Left colon (tissue), 2 donors: ENCODE results near the gene B4GALNT2. TPM values are rescaled to one million over a fixed set of nuclear protein-coding genes. Genes with fewer than 3 reads are reported as not detected.

ENCODE experiments used
- ATAC-seq: fragments of 200-7000 bp; cut with Tn5 transposase; one replicate; pipeline ENCODE4 v1.9.1; 2020; ENCODE audit warnings: mild to moderate bottlenecking, moderate library complexity
- DNase-seq, 2 donors: peaks; one replicate each; pipeline ENCODE4 v3.0.0-alpha.2; 2020
- intact Hi-C, 2 donors: fragments of 100-400 bp; cut with DNase I in 1 of 2; cut with micrococcal nuclease in 1 of 2; formaldehyde crosslinking; loops; one replicate each; pipeline versions ENCODE4 v1.11.2 to v1.14.0; 2022; cut with DNase I, micrococcal nuclease
- total RNA-seq, 2 donors: library from RNA; stranded (reverse); fragmentation: NEBNext Ultra II Directional; extraction: Animal tissue kit (Norgen Biotek cat#: 25700); gene quantifications; one replicate each; pipeline ENCODE4 v1.2.1, GENCODE V29; 2021
- donor health status: DM: no; HTN: no; CAD: no.
- donor health status: DM: yes; HTN: yes; CAD: no.

Gene B4GALNT2
- total RNA-seq, 2 donors from 2014 or later: 45.0 to 99.9 TPM

DNA sequence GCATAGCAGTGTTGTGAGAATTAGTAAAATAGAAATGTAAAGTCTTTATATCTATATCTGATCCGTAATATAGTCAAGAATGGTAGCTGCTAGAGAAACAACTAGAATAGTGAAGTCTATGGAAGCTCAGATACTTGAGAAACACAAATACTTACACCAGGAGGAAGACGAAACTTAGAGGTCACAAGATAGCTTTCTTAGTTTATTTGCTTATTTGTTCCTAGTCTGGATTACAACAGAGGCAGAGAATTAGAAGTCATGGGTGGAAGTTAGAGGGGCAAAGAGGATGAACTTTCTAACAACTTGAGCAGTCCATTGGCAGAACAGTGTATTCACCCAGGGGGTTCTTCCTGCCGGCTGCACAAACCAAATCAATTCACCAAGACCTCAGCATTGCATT is 64.0 kb downstream of the B4GALNT2 start:
- ATAC-seq (no peak), DNase-seq (no peak)
- intact Hi-C loops: no loop called here

- no peak for DNase-seq
- intact Hi-C loops: no loop called here
- no peak for ATAC-seq
These were observed 64.9 kb downstream of the B4GALNT2 start for GRCh38 chr17:49197346-49197998.

- ATAC-seq (no peak), DNase-seq (no peak)
- intact Hi-C loops: no loop called here
These were observed 65.6 kb downstream of the B4GALNT2 start for GRCh38 chr17:49198211-49198610.

DNA sequence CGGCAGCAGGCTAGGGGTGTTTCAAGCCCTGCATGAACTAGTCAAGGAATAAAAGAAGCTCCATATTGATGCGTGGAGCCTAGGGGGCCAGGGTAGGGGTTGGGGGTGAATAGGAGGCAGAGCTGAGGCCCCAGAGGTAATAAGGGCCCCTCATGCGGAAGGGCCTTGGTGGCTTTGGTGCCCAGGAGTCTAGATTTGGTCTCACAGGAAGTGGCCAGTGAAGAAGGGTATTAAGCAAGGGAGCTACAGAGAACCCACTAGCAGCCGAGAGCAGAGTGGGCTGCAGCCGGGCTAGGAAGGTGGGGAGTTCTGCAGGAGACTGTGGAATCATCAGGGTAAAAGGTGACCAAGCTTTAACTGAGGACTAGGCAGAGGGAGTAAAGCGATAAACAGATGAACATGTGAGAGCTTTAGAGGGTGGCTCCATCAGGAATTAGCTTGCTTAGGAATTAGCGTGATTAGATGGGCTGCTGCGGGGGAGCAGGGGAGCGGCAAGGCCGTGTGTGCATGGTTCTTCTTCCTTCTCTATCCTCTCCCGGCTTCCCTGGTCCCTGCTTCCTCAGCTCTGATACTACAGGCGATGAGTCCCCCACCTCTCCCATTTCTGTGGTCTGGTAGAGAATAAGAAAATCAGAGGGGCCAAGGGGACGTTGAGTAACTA is 68.0 kb downstream of the B4GALNT2 start:
- ATAC-seq (no peak), DNase-seq (no peak)
- intact Hi-C loops: no loop called here

GRCh38 chr17:49201481-49201927 is 68.9 kb downstream of the B4GALNT2 start:
- no peak for ATAC-seq
- DNase-seq: no peak
- intact Hi-C loops: no loop called here

DNA sequence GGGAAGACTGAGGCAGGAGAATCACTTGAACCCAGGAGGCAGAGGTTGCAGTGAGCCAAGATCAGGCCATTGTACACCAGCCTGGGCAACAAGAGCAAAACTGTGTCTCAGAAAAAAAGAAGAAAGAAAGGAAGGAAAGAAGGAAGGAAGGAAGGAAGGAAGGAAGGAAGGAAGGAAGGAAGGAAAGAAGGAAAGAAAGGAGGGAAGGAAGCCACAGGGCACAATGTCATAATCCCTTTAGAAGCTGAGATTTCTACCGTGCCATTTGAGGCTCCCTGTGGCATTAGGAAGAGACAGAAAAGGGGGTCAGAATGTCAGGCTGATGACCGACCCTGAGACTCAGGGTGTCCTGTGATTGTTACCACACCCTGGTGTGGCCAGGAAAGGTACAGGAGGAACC is 71.2 kb downstream of the B4GALNT2 start:
- intact Hi-C loops: no loop called here
- ATAC-seq (no peak), DNase-seq (no peak)

GRCh38 chr17:49204516-49204915 is 71.9 kb downstream of the B4GALNT2 start:
- intact Hi-C loops: no loop called here
- ATAC-seq (no peak), DNase-seq (no peak)

GRCh38 chr17:49209061-49209571 is 76.5 kb downstream of the B4GALNT2 start:
- no peak for DNase-seq
- no peak for ATAC-seq
- intact Hi-C loops: no loop called here

GRCh38 chr17:49210158-49211029 is 77.8 kb downstream of the B4GALNT2 start, which contains the start of the genes ABI3 and GNGT2:
Gene ABI3, plus strand, starts transcription at chr17:49210707. Its CDS starts 18 bp downstream, at chr17:49210725.
Gene GNGT2, minus strand, starts transcription at chr17:49210574. Its CDS starts 3,152 bp downstream, at chr17:49207422.
- intact Hi-C loops: no loop called here
- ATAC-seq (peak; percentile 49), DNase-seq (peak; percentile 54 to 60)

GRCh38 chr17:49213399-49213798 is 80.8 kb downstream of the B4GALNT2 start:
- DNase-seq (no peak), ATAC-seq (no peak)
- intact Hi-C loops: no loop called here

DNA sequence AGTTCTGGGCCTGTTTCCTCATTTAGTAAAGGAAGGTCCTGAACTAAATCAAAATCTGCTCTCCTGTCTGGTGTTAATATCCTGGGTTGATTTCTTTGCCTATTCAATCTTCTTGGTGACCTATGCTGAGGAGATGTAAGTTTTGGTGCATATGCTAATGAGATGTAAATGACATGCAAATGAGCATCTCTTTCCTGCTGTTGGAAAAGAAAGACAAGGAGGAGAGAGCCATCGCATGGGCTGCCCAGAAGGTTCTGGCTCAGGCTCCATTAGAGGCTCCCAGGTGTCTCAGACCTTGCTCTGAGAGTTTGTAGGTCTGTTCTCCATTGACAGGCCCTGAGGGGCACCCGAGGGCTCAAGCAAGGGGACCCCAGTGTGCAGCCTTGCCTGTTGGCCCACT is 81.3 kb downstream of the B4GALNT2 start:
- intact Hi-C loops: no loop called here
- ATAC-seq (no peak), DNase-seq (no peak)

GRCh38 chr17:49214676-49215360 is 82.2 kb downstream of the B4GALNT2 start:
- ATAC-seq (no peak), DNase-seq (no peak)
- intact Hi-C loops: no loop called here

DNA sequence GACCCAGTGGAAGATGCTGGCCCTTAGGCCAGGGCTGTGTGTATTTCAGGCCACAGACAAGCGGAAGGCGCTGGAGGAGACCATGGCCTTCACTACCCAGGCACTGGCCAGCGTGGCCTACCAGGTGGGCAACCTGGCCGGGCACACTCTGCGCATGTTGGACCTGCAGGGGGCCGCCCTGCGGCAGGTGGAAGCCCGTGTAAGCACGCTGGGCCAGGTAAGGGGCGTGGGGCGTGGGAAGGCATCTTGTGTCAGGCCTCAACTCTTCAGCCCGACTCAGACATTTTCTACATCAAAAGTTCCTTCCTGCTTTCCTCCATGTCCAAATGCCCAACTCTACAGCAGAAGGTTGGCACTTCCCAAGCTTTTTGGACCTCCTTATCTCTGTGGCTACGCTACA is 83.9 kb downstream of the B4GALNT2 start:
- DNase-seq: no peak
- intact Hi-C loops: no loop called here

GRCh38 chr17:49216953-49217650 is 84.5 kb downstream of the B4GALNT2 start:
- ATAC-seq (peak; percentile 96), DNase-seq (peak; percentile 67 to 79)
- intact Hi-C loops: no loop called here

More for the DNA sequence above, 83.9 kb downstream of the B4GALNT2 start:
- no peak for ATAC-seq

DNA sequence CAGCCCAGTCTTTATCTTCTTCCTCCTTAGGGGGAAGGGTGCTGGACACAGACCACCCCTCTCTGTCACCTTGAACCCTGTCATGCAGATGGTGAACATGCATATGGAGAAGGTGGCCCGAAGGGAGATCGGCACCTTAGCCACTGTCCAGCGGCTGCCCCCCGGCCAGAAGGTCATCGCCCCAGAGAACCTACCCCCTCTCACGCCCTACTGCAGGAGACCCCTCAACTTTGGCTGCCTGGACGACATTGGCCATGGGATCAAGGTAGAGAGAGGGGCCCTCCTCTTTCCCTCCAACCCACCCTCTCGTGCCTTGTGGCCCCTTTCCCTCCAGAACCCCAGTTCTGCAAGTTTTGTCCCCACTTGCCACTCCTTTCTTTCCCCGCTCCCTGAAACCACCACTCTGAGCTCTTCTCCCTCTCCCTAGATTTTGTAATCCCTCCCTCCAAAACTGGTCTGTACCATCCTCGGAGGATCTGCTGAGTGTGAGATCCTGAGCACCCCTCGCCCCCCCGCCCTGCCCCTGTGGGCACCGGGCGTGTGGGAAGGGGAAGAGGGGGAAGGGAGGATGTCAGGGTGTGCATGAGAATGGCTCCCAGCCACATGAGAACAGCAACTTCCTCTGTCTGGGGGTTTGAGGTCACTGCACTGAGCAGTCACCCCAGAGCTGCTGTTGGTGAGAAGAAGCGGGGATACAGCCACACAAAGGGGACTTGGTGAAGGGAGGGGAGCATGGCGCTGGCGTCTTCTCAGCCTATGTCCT is 85.3 kb downstream of the B4GALNT2 start:
- DNase-seq (peak; percentile 59 to 64), ATAC-seq (peak; percentile 20)
- intact Hi-C loops: no loop called here

DNA sequence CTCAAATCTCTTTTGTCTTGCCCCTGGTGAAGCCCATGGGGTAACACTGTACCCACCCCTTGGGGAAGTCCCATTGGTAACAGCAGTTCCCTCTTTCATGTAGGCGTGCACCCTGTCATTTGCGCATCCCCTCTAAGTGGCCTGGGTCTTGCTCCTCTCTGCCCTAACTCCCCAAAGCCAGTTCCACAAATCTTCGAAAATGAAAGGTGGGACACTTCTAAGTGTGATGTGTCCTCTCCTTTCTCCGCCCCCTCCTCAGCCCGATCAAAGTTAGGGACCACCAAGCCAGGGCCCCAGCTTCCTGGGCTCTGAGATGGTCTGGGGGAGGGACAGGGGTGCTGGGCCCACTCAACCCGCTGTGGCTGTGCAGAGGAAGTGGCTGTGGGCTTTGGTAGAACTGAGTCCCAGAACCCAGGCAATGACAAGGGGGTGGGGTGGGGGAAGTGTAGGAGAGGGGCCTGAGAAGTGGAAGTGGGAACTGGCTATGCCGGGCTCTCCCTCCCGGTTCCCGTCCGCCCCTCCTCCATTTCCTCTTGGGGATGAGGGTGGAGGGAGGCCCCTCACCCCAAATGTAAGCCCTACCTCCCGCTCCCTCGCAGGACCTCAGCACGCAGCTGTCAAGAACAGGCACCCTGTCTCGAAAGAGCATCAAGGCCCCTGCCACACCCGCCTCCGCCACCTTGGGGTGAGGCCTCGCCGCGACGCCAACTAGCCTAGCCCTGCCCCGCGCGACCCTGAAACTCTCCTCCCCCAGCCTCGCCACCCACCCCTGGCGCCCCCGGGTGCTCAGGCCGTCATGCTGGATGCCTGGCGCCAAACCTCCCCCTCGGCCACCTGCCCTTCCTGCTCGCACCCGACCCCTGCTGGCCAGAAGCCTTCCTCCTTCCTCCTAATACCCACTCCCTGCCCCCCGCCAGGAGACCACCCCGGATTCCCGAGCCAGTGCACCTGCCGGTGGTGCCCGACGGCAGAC is 86.7 kb downstream of the B4GALNT2 start:
- peak; percentile 52 to 64 for DNase-seq
- ATAC-seq: no peak
- intact Hi-C loops: no loop called here
